PFSK-1 (cell line): ENCODE data around the gene HRK.

Experiments
- FOXP2 ChIP-seq: optimal IDR thresholded peaks from 2 replicates; pipeline ENCODE3; 2011; ENCODE audit warnings: borderline replicate concordance, control low read depth, inconsistent platforms; ENCODE audit not compliant: insufficient read depth; ENCODE audit errors: extremely low read length, extremely low read depth
- POLR2AphosphoS5 ChIP-seq: IDR thresholded peaks from 2 replicates; pipeline ENCODE4 v1.6.1; 2012; ENCODE audit warnings: low read depth, mild to moderate bottlenecking, control low read depth, low read length, moderate library complexity
- SIN3A ChIP-seq: IDR thresholded peaks from 2 replicates; pipeline ENCODE4 v1.6.1; 2012; ENCODE audit warnings: mild to moderate bottlenecking, low read length, moderate library complexity, borderline replicate concordance; ENCODE audit not compliant: insufficient read depth
- TAF1 ChIP-seq: IDR thresholded peaks from 2 replicates; pipeline ENCODE4 v1.6.1; 2012; ENCODE audit warnings: low read length, control low read depth, borderline replicate concordance; ENCODE audit not compliant: insufficient read depth
- TF ChIP-seq, protein P1 (sequence below), 2 experiments: IDR thresholded peaks; 2 replicates each; pipeline versions ENCODE4 v1.6.1 to v1.8.0; 2011 to 2012; ENCODE audit warnings: low read depth in 2 of 2, low read length in 2 of 2, control low read depth in 1 of 2, inconsistent platforms in 1 of 2, mild to moderate bottlenecking in 1 of 2, moderate library complexity in 1 of 2; ENCODE audit not compliant: insufficient read depth in 1 of 2

DNA sequence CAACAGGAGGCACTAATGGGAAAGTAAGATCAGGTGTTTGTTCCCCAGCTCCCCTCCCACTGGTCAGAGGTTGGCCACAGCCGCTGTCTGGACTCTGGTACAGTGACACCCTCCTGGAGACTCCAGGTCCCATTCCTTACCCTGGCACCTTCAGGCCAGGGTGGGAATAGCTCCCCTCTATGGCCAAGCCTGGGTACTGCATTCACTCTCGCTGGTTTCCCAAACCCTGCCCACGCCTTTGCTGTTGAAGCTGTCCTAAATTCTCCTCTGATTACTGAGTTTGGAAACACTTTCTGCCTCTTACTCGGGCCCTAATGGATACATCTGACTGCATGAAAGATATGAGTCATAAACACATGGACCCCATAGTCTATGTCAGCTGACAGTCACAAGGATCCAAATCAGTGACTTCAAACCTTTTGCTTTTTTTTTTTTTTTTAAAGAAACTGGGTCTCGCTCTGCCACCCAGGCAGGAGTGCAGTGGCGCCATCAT, 17.9 kb downstream of the HRK start:
- no peak for TF ChIP-seq POLR2AphosphoS5
- TF ChIP-seq SIN3A, result no peak
- TF ChIP-seq, protein P1, sequence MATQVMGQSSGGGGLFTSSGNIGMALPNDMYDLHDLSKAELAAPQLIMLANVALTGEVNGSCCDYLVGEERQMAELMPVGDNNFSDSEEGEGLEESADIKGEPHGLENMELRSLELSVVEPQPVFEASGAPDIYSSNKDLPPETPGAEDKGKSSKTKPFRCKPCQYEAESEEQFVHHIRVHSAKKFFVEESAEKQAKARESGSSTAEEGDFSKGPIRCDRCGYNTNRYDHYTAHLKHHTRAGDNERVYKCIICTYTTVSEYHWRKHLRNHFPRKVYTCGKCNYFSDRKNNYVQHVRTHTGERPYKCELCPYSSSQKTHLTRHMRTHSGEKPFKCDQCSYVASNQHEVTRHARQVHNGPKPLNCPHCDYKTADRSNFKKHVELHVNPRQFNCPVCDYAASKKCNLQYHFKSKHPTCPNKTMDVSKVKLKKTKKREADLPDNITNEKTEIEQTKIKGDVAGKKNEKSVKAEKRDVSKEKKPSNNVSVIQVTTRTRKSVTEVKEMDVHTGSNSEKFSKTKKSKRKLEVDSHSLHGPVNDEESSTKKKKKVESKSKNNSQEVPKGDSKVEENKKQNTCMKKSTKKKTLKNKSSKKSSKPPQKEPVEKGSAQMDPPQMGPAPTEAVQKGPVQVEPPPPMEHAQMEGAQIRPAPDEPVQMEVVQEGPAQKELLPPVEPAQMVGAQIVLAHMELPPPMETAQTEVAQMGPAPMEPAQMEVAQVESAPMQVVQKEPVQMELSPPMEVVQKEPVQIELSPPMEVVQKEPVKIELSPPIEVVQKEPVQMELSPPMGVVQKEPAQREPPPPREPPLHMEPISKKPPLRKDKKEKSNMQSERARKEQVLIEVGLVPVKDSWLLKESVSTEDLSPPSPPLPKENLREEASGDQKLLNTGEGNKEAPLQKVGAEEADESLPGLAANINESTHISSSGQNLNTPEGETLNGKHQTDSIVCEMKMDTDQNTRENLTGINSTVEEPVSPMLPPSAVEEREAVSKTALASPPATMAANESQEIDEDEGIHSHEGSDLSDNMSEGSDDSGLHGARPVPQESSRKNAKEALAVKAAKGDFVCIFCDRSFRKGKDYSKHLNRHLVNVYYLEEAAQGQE (IDR thresholded peaks at IDR 0.05; ENCODE audit: insufficient read depth in 1 of 2, low read depth in 2 of 2, low read length in 2 of 2), result no peak
- no peak for TF ChIP-seq FOXP2
- no peak for TF ChIP-seq TAF1
